ENCODE results near the gene COBL.

DNA sequence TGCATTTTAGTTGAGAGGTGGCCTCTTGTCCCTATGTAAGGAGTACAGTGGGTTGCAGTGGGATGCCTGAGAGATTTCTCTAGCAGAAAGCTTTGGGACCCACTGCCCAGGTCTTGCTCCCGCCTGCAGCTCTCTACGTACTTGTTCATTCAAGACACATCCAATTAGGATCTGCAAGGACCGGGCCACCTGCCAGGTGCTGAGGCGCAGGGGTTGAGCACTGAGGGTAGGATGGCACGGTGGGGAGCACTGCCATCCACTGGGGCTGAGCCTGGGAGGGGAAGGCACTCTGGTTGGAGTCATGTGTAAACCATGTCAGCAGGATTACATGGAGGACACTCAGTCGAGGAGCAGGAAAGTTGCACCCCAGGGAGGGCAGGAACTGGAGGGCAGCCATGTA lies 342.8 kb downstream of the COBL start:
- TF ChIP-seq, protein P1, sequence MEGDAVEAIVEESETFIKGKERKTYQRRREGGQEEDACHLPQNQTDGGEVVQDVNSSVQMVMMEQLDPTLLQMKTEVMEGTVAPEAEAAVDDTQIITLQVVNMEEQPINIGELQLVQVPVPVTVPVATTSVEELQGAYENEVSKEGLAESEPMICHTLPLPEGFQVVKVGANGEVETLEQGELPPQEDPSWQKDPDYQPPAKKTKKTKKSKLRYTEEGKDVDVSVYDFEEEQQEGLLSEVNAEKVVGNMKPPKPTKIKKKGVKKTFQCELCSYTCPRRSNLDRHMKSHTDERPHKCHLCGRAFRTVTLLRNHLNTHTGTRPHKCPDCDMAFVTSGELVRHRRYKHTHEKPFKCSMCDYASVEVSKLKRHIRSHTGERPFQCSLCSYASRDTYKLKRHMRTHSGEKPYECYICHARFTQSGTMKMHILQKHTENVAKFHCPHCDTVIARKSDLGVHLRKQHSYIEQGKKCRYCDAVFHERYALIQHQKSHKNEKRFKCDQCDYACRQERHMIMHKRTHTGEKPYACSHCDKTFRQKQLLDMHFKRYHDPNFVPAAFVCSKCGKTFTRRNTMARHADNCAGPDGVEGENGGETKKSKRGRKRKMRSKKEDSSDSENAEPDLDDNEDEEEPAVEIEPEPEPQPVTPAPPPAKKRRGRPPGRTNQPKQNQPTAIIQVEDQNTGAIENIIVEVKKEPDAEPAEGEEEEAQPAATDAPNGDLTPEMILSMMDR (IDR thresholded peaks at IDR 0.05), result no peak
- TF ChIP-seq POLR2A (IDR thresholded peaks at IDR 0.05) (no peak), POLR2AphosphoS5 (IDR thresholded peaks at IDR 0.05) (no peak)
